ENCODE results near the gene UCHL3.

DNA sequence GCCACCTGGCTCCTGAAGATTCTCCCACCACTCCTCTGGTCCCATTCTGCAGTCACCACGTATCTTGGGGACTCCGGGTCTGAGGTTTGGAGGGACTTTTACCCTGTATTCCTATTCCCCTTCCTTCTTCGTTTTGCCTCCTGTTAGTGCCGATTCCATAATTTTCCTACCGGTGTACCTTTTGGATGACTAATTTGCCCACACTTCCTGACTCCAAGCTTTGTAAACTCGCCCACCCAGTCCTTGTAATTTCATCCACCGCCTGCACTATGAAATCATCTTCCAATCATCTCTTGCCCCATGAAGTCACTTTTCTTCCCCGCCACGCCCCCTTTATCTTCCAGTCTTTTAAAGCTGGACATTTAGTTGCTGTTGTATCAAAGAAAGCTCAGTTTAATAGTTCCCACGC, 572 bp downstream of the UCHL3 start:
- TF ChIP-seq CTCF (IDR thresholded peaks at IDR 0.05) (no peak), POLR2AphosphoS5 (IDR thresholded peaks at IDR 0.05) (no peak), POLR2A (IDR thresholded peaks at IDR 0.05) (no peak)
